Measurements from ENCODE around the gene MIER3.
A peak's percentile ranks its signal among the peaks of the same experiment; 100 is the strongest.
"Not testable (repeated sequence)": the region's sequence is repeated elsewhere in the genome, so short reads cannot be mapped to it uniquely, and the experiment has no call there.

Gene MIER3, protein sequence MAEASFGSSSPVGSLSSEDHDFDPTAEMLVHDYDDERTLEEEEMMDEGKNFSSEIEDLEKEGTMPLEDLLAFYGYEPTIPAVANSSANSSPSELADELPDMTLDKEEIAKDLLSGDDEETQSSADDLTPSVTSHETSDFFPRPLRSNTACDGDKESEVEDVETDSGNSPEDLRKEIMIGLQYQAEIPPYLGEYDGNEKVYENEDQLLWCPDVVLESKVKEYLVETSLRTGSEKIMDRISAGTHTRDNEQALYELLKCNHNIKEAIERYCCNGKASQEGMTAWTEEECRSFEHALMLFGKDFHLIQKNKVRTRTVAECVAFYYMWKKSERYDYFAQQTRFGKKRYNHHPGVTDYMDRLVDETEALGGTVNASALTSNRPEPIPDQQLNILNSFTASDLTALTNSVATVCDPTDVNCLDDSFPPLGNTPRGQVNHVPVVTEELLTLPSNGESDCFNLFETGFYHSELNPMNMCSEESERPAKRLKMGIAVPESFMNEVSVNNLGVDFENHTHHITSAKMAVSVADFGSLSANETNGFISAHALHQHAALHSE

DNA sequence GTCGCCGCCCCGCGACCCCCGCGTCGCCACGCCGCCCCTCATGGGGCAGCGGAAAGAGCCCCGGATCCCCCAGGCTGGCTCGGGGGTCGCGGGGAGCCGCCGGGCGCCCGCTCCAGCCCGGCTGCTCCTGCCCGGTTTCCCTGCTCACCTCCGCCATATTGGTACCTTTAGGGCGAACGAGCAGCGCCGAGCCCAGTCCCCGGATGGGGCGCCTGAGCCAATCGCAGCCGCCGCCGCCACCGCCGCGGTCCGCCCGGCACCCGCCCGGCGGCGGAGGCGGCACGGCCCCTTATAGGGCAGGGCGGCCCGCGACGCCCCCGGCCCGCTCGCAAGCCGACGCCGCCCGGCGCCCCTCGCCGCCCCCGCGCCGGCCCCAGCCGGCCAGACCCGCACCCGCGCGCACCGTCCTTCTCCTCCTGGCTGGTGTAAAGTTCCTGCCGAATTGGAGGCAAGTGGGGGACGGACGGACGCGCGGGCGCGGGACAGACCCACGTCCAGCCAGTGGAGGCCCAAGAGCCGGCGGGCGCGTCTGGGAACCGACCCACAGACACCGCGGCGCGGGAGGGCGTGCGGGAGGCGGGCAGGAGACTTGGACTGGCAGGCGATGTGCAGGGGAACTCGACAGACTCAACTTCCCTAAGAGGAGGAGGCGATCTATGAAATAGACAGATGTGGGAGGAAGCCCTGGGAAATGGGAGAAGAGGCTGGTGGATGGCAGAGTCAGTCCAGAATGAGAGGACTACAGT lies at the start of gene MIER3:
Gene MIER3, minus strand, starts transcription at position 178 of the 746 bp plus-strand sequence. Its CDS starts 21 bp downstream, at position 157.
- DNase-seq = peak; percentile 76 to 80

DNA sequence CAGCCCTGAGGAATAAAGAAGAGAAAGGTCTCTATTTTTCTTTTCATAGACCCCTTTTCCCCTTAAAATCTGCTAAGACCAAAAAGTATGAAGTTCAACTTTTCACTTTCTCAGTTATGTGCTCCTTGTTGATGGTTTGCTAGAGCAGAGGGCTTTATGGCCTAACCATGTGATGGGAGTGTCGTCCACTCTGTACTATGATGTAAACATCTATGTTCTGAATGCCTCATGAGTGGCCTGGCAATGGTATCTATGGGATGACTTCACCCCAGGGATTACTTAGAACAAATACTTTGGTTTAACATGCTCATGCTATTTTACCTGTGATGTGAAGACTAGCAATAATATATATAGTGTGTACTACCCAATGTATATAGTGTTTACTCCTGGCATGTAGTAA lies 43.7 kb upstream of the MIER3 start:
- DNase-seq = no peak

DNA sequence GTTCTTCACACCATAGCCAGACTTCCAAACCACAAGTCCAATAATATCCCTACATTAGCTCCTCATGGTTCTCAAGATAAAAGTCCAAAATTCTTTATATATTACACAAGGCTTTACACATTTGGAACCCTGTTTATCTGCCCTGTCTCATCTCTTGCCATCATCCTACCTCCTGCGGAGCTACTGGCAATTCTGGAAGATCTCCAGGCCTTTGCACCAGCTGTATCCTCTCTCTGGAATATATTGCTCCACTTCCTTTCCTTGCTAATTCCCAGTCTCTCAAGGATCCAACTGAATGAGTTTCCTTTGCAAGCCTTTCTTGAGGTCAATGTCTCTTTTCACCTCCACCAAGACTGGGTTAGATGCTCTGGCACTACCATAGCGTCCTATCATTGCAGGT lies 41.3 kb upstream of the MIER3 start:
- DNase-seq = no peak

DNA sequence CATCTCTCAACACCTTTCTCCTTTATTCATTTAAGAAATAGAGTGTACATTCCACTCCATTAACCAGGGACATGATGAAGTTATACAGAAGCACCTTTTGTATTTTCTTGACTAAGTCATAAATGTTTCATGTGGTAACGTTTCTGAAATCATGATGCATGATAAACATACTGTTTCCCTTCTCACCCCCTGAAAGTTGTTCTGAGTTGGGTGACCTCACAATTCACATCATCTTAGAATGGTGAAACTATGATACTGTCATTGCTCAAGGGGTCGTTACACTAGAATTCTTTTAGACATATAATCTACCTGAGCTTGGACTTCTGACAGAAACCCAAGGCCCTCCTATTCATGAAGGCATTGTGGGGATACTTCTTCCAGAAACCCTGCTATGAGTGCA lies 37.8 kb upstream of the MIER3 start:
- DNase-seq = no peak

DNA sequence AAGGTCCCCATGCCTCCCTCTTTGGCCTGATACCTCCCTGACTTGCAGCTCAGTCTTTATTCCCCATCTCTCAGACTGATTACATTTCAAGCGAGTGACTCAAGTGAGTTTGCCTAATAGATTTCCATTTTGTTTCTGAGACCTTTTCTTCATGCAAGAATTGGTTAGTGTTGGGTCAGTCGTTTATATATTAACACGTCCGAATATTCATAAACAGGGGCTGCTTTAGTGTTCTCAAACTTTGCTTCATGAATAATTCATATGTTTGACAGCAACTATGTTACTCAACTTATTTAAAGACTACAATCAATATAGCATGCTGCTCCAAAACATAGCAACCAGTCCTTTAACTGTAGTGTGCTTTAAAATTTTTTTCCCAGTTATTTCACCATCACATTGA lies 36.6 kb upstream of the MIER3 start:
- no peak for DNase-seq

DNA sequence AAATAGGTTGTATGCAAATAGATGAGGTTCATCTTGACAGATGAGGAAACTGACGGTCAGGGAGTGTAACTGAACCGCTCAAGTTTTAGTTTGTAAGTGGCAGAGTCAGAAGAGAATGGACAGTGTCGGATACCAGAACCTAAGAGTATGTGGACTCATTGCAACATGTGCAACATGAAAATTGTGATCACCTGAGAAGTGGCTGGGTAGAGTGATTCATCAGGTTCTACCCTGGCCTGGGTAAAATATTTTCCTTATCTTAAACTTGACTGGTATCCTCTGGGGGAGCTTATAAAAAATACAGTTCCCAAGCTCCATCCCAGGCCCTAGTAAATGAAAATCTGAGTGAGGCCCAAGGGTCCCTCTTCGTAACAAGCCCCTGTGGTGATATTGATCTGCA lies 35.2 kb upstream of the MIER3 start:
- no peak for DNase-seq

DNA sequence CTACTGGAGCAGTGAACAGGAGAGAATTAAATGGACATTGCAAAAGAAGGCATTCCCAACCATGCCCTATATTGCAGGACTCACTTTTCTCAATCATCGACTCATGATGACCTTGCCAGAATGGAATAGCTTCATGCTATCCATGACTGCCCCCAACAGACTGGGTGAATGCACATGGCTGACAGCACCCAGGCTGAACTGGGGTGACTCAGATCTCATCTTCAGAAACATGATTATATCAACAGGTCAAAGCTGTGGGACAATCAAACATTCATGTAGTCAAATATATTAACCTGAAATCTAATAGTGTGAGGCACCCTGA lies 34.7 kb upstream of the MIER3 start:
- DNase-seq = no peak

DNA sequence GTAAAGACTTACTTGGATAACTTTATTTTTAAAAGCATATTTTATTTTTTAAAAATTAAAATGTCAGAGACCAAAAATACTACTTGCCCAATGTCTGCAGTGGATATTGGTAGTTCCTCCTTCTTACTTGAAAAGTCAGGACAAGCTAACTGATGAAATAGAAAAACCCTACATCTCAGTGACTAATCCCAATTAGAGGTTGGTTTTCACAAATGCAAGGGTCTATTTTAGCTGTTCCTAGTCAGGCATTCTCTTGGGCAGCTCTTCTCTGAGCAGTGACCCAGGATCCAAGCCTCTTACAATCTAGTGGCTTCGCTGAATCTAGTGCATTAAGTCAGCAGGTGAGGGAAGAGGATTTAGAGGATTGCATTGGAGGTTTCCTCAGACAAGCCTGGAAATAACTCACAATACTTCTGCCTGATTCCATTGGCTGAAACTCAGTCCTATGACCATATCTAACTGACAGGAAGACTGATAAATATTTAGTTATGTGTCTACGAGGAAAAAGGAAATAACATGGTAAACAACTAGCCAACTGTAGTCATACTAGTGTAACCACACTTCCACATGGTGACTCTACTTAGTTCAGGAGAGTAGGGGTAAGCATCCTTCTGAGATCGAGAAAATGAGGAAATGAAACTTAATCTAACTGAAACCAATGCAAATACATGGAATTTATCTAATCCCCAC lies 34.2 kb upstream of the MIER3 start:
- no peak for DNase-seq

DNA sequence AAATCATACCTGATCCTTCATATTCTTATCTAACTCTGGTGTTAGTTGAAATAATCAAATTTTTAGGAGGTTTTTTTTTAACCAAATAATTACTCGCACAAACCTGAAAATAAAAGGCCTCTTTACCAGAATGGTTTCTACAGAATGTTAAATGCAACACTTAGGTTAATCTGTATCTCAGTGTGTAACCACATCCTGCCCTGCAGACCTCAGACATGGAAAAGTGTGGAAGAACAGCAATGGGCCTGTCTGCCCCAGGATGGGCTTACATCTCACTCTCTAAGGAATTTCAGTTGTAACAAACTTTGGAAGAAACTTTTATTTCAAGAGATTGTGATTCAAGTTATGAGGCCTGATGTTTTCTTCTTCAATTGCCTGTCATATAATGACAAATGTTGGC lies 32.5 kb upstream of the MIER3 start:
- DNase-seq = peak in 1 of 2 experiments; percentile 13

DNA sequence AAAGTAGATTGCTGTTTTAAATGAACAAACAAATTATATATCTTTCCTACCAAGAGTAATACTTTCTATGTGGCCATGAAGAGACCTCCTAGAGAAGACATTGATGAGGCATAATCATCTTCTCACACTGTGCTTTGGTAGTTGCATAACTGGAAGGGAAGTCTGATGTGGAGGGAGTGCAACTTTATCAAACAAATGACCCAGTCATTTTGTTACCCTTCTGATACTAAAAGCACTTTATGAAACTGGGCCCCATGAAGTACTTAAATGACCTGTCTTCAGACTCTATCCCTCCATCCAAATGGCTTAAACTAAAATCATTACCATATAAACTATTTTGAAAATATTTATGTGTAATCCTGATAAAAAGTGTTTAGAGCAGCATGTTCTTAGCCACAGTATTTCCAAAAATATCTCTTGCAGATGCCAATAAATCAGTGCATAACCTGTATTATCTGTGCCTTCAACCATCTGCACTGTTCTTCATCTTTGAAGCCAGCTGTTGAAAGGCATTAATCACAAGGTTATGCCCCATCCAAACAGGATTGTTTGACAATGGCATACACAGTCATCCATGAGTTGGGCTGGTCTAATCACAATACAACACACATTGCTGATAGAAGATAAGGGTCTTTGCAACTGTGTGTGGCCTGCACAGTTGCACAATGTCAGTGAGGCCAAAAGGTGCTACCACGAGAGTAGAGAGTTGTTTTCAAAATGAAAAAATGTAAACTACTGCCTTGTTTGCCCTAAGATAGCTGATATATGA lies 31.9 kb upstream of the MIER3 start:
- DNase-seq = no peak

DNA sequence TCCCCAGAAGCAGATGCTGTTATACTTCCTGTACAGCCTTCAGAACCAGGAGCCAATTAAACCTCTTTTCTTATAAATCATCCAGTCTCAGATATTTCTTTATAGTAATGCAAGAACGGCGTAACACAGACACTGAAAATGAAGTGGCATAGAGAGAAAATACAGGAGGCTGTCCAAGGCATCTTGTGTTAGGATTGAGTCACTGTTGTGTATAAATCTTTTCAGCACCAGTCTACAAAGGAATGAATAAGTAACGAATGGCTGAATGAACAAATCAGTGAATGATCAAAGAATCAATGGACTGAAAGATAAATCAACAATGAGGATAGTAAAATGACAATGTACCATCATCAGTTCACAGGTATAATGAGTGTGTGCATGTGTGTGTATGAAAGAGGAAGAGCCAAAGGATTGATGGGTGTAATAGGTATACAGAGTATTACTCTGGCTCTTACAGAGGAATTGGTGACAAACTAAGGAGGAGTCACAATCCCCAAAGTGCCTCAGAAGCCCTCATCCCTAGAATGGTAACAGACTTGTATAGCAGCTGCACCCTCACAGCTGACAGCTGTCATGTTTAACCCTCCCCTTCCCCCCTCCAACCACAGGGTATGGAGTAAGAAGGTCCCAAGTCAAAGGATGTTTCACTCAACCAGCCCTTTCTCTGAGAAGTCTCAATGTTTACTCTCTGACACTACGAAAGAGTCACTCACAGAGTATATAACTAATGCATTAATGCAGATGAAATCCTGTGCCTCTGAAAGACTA lies 29.8 kb upstream of the MIER3 start:
- DNase-seq = no peak

DNA sequence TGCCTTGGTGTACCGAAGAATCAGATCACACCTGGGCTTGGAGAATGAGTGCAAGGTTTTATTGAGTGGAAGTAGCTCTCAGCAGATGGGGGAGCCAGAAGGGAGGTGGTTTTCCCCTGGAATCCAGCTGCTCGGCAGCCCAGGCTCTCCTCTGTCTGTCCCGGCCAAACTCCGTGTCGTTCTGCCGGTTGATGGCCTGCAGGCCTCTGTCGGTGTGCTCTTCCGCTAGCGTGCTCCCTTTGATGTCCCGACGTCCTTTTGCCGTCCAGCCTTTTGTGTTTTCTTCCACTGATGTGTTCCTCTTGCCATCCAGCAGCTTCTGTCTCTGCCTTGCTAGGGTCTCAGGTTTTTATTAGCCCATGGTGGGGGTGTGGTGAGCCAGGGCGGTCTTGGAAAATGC lies 28.0 kb upstream of the MIER3 start:
- no peak for DNase-seq

DNA sequence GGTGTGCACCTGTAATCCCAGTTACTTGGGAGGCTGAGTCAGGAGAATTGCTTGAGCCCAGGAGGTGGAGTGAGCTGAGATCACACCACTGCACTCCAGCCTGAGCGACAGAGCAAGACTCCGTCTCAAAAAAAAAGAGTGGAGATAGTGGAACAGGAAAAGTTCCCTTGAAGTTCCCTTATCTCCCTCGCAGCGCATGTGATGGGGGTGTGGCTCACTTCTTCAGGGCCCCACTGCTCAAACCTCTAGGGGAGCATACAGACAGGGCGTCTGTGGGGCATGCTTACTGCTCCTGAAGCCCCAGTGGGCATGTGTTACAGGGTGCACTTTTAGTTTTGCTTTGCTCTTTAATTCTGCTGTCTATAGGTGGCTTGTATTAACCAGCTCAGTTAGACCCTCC lies 27.6 kb upstream of the MIER3 start:
- DNase-seq = not testable (repeated sequence)

DNA sequence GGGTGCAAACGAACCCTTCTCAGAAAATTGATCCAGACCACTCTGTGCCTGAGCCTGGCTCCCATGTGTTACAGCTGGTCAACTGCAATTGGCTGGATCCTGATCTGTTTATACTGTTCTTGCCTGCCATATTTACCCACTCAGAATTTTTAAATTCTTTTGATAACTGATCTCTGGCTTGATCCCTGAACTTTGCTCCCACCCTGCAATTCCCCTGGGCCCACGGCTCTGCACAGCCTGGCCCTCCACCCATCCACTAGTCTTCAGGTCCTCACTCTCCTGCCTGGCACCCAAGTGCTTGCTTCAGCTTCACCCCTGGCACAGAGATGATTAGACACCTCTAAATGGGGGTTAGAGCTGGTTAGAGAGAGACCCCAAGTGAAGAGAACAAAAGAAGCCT lies 25.9 kb upstream of the MIER3 start:
- no peak for DNase-seq

DNA sequence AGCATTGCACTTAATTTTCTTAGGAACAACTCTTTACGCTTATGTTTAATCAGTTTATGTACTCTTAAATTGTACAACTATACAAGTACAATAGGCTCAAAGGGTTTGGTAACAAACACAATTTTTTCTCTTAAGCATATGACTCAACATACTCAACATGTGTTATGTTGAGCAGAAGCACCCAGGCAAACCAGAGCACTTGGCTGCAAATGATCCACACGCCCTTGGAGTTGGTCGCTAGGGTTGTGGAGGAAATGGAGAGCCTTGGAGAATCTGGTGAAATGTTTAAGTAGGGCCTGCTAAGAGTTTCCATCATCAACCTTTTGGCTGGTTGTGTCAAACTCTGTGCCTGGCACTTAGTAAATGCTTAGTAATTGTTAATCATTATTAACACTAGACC lies 25.1 kb upstream of the MIER3 start:
- no peak for DNase-seq

DNA sequence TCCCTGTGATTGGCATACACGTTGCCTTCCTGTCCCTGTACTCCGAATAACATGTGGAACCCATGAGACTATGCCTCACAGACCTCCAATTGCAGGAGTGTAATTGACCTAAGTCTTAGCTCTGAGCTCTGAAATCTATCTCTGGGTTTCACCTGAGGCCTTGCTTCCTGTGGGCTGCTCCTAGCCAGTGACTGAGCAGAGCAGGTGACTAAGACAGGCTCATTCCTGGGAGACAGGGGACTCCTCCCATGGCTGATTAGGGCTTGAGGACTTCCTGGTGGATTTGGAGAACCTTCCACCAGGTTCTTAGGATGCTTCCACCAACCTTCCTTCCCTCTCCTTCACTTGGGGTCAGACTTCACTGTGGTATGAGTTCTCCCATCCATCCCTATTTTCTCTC lies 22.3 kb upstream of the MIER3 start:
- DNase-seq = no peak

DNA sequence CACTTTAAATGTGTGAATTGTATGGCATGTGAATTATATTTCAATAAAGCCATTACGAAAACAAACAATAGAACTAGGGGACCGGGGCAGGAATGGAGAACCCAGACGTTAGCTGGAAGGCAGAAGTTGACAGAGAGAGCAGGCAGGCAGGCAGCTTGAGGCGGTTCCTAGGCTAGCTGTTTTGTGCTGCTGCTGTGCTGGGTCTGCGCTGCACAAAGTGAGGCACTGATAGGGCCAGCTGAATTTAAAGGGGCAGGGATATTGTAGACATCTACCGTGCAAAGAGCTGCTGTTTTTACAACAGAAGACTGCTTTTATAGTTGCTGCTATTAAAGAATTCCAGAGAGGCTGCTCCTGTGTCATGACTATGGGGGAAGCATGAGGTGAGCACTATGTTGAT lies 21.6 kb upstream of the MIER3 start:
- DNase-seq = no peak

DNA sequence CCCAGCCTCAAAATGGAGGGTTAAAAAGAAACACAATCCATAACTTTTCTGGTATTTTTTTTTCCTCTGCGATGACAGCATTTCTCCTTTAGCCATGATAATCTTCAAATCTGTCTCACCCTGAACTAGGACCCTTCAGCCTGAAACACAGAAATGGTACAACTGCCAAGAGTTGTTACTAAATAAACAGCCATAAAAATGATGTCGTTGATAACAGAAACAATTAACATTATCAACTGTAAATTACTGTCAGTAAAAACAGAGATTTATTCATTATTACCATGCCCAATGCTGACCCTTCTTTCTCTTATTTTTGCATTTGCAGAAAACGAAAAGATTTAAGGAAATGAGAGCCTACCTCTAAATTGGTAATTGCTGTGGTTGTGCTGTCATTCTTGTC lies 19.4 kb upstream of the MIER3 start:
- no peak for DNase-seq

DNA sequence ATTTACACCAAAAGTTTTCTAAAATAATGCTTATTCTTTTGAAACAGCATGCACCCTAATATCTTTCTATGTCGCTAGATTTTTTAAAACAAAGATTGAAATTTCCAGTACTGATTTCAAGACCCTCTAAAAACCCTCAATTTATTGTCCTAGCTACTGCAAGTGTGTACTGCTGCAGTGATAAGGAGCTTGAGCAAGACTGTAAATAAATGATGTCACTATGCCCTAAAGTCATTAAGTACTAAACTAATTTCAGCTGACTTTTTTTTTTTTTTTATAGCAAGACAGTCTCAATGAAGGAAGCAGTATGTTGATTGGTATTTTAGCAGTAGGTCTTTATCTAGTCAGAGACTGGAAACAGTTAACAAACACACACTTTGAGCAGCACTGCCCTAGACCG lies 12.2 kb upstream of the MIER3 start:
- DNase-seq = no peak

DNA sequence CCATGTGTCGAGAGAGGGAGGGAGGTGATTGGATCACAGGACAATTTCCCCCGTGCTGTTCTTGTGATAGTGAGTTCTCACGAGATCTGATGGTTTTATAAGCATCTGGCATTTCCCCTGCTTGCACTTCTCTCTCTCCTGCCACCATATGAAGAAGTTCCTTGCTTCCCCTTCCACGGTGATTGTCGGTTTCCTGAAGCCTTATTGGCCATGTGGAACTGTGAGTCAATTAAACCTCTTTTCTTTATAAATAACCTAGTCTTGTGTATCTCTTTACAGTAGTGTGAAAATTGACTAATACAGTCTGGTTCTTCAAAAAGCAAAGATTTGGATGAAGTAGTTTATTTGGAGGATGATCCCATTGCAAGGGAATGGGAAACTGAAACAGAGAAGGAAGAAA lies 11.3 kb upstream of the MIER3 start:
- DNase-seq = no peak

DNA sequence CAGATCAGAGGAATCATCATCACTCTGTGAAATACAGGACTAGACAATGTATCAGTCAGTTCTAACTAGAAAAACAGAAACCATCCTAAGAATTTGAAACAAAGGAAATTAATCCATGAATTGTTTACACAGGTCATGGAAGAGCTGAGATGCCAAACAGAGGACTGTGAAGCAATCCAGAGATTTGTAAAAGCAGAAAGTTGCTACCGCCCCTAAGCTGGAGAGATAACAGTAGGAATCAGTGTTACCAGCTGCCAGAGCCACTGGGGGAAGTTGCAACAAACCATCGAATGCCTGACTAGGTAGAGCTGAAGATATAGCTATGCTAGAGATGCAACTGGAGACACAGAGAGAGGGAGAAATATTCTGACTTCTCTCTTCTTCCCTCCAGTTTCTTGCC lies 10.4 kb upstream of the MIER3 start:
- DNase-seq = no peak

DNA sequence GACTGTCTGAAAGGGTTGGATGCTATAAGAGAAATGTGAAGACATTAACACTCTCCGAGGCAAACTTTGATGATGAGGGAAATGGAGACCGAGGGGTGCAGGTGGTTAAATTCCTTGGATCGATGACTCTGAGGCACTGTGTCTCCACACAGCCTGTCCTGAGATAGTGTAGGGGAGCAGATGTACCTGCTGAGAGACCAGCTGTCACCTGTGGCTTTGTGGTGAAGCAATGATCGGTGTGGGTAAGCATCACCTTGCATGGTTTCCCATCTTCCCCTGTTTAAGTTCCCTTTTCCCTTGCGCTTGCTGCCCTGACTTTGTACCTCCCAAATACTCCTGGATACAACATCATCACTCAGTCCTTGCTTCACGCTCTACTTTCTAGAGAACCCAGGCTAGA lies 9.8 kb upstream of the MIER3 start:
- DNase-seq = no peak

Data from activated CD4-positive, alpha-beta T cell treated with anti-CD3 and anti-CD28 coated beads, Interleukin-2, amount 50 U/mL, for 48 hours (primary cell).